Measurements from ENCODE around the gene CSTB.

- TF ChIP-seq CTCF (IDR thresholded peaks at IDR 0.05), result no peak
- no peak for TF ChIP-seq POLR2A (IDR thresholded peaks at IDR 0.05)
Measured at GRCh38 chr21:43781846-43782245, 5.7 kb upstream of the CSTB start.

Measured in adrenal gland (tissue), 5 donors.